GM10266 (cell line): Measurements from ENCODE around the gene SC5D.
A peak's percentile ranks its signal among the peaks of the same experiment; 100 is the strongest.

Experiments used
- DNase-seq: peaks from one replicate; pipeline ENCODE4 v3.0.0; 2012; ENCODE audit errors: extremely low spot score
- TF ChIP-seq, protein P1 (sequence below): IDR thresholded peaks from 2 replicates; pipeline ENCODE4 v1.5.1; 2012; ENCODE audit warnings: mild to moderate bottlenecking, low read depth; ENCODE audit not compliant: control insufficient read depth, insufficient read depth; ENCODE audit errors: missing control alignments

SC5D gene

DNA sequence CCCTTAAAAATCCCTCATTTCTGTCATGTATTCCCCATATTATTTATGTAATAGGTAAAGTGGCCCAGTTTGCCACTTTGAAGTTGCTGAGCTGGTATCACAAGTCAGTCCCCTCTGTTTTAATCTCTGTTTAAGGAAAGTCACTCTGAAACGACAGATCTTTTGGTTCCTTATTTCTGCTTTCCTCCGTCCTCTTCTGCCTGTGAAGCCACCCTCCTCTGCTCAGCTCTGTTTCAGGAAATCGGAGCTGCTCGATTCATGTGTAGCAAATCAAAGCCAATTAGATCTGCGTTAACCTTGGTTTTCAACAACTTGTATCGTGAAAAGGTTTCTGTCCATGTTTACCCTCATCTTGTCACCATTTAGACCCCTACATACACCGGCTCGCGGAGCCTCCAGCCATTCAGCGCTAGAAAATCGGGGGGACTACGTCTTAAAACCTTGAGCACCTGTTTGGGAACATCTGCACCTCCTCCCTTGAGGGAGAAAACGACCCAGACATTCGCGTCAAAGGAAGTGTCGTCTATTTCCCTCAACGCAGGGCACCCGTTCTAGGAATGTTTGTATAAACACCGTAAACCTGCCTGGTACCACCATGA is 576 bp upstream of the SC5D start:
- TF ChIP-seq, protein P1, sequence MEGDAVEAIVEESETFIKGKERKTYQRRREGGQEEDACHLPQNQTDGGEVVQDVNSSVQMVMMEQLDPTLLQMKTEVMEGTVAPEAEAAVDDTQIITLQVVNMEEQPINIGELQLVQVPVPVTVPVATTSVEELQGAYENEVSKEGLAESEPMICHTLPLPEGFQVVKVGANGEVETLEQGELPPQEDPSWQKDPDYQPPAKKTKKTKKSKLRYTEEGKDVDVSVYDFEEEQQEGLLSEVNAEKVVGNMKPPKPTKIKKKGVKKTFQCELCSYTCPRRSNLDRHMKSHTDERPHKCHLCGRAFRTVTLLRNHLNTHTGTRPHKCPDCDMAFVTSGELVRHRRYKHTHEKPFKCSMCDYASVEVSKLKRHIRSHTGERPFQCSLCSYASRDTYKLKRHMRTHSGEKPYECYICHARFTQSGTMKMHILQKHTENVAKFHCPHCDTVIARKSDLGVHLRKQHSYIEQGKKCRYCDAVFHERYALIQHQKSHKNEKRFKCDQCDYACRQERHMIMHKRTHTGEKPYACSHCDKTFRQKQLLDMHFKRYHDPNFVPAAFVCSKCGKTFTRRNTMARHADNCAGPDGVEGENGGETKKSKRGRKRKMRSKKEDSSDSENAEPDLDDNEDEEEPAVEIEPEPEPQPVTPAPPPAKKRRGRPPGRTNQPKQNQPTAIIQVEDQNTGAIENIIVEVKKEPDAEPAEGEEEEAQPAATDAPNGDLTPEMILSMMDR: no peak
- DNase-seq: peak; percentile 18

- DNase-seq: no peak
- TF ChIP-seq, protein P1: no peak
Observed at GRCh38 chr11:121293288-121293594, 670 bp downstream of the SC5D start.

GRCh38 chr11:121295246-121296029 is 2.9 kb downstream of the SC5D start:
- TF ChIP-seq, protein P1: no peak
- no peak for DNase-seq

DNA sequence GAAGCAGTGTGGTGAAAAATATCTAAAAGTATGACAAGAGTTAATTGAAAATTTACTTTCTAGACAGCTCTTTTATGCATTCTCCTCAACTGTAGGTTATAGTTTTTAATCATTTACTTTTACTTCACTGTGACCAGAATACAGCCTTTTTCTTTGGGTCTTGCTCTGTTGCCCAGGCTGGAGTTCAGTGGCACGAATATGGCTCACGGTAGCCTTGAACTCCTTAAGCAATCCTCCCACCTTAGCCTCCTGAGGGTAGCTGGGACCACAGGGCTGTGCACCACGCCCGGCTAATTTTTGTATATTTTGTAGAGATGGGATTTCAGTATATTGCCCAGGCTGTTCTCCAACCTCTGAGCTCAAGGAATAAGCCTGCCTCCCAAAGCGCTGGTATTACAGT is 5.3 kb downstream of the SC5D start:
- DNase-seq: no peak
- TF ChIP-seq, protein P1: no peak

DNA sequence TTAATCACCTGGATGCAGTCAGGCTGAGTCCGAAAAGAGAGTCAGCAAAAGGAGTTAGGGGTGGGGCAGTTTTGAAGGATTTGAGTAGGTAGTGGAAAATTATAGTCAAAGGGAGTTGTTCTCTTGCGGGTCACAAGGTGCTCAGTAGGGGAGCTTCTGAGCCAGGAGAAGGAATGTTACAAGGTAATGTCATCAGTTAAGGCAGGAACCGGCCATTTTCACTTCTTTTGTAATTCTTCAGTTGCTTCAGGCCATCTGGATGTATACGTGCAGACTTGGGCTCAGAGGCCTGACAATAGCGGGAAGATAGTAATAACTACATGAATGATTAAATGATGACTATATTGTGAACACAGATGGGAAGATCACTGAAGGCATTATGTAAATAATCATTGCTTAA is 6.2 kb downstream of the SC5D start:
- TF ChIP-seq, protein P1: no peak
- no peak for DNase-seq

DNA sequence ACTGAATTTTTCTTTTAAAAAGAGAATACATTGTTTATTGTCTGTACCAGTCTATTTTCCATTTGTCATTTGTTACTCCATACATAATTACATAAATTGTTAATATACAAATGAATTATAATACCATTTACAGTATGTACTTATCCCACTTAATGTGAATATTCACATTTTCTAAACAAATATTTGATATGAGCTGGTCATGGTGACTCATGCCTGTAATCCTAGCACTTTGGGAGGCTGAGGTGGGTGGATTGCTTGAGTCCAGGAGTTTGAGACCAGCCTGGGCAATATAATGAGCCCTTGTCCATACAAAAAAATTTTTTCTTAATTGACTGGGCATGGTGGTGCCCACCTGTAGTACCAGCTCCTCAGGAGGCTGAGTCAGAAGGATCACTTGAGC is 6.8 kb downstream of the SC5D start:
- no peak for DNase-seq
- TF ChIP-seq, protein P1: no peak

DNA sequence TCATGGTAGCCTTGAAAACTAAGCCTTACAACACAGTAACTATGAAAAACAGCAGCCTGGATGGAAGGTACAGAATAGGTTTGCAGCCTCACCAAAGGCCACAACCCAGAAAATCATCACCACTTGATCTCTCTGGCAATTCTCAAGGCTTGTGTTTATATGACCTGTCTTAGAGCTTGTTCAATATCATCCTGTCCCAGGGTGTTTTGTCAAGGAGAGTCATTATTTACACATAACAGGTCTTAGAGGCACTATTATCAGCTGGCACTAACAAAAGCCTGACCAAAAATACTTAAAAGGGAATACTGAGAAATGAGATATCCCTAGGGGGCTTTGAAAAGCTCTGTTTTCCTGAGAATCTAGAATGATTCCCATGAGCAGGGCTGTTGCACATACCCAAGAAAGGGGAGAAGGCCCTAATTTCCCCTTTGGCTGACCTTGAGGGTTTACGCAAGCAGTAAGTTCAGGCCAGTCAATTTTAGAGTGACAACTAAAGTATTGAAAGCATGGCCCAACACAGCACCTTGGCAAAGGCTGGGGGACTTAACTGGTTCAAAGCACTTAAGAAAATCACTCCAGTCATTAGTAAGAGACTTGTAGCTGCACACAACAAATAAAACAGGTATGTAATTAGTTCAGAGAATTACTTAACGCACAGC is 7.9 kb downstream of the SC5D start:
- DNase-seq: no peak
- TF ChIP-seq, protein P1: no peak
